OCI-LY1 (cell line): ENCODE data around the gene NRP2.

Source experiments
- H2AFZ ChIP-seq: fragments of 200-600 bp; sonication (generic), shearing (Covaris generic); 2 replicates; pipeline ENCODE4 v1.6.0; 2014; ENCODE audit warnings: antibody characterized with exemption, mild to moderate bottlenecking, low read length
- H3F3A ChIP-seq: fragments of 200-600 bp; sonication (generic), shearing (Covaris generic); 2 replicates; pipeline ENCODE4 v1.6.0; 2014; ENCODE audit warnings: mild to moderate bottlenecking, antibody characterized with exemption, low read length, moderate library complexity; ENCODE audit not compliant: insufficient read depth
- H3K27ac ChIP-seq: fragments of 200-600 bp; sonication (generic); 2 replicates; pipeline ENCODE4 v1.5.1; 2014; ENCODE audit warnings: low read length, mixed run types, mild to moderate bottlenecking, low read depth; ENCODE audit not compliant: poor library complexity, severe bottlenecking
- H3K27me3 ChIP-seq: fragments of 200-600 bp; sonication (generic); 2 replicates; pipeline ENCODE4 v1.6.0; 2014; ENCODE audit warnings: antibody characterized with exemption, mild to moderate bottlenecking, low read length, moderate library complexity; ENCODE audit not compliant: insufficient read depth
- H3K36me3 ChIP-seq: fragments of 200-600 bp; sonication (generic); 2 replicates; pipeline ENCODE4 v1.6.1; 2014; ENCODE audit warnings: mild to moderate bottlenecking, antibody characterized with exemption, low read length, moderate library complexity, mixed read lengths; ENCODE audit not compliant: insufficient read depth
- H3K4me1 ChIP-seq: fragments of 200-600 bp; sonication (generic); 2 replicates; pipeline ENCODE4 v1.5.1; 2014; ENCODE audit warnings: mild to moderate bottlenecking, low read length, moderate library complexity; ENCODE audit not compliant: insufficient read depth, severe bottlenecking
- H3K4me2 ChIP-seq: fragments of 200-600 bp; sonication (generic), shearing (Covaris generic); 2 replicates; pipeline ENCODE4 v1.6.1; 2014; ENCODE audit warnings: low read length
- H3K4me3 ChIP-seq: fragments of 200-600 bp; sonication (generic); 2 replicates; pipeline ENCODE4 v1.5.1; 2014; ENCODE audit warnings: low read length, low read depth, mild to moderate bottlenecking, mixed read lengths; ENCODE audit not compliant: poor library complexity, severe bottlenecking
- H3K79me2 ChIP-seq: fragments of 200-600 bp; shearing (Covaris generic); 2 replicates; pipeline ENCODE4 v1.6.1; 2016; ENCODE audit warnings: mixed run types, low read length, mixed read lengths; ENCODE audit not compliant: insufficient read depth
- H3K9ac ChIP-seq: fragments of 200-600 bp; sonication (generic), shearing (Covaris generic); 2 replicates; pipeline ENCODE4 v1.6.1; 2014; ENCODE audit warnings: mild to moderate bottlenecking, low read length, mixed read lengths
- H3K9me2 ChIP-seq: fragments of 200-600 bp; sonication (generic), shearing (Covaris generic); 2 replicates; pipeline ENCODE4 v1.6.1; 2014; ENCODE audit warnings: low read depth, mild to moderate bottlenecking, low read length, mixed read lengths
- H3K9me3 ChIP-seq: fragments of 200-600 bp; shearing (Covaris generic); 2 replicates; pipeline ENCODE4 v1.6.1; 2014; ENCODE audit warnings: low read length, mixed read lengths
- H4K20me1 ChIP-seq: fragments of 200-600 bp; sonication (generic), shearing (Covaris generic); 2 replicates; pipeline ENCODE4 v1.6.0; 2016; ENCODE audit warnings: mild to moderate bottlenecking, low read length; ENCODE audit not compliant: insufficient read depth
- EZH2 ChIP-seq: fragments of 200-600 bp; sonication (generic), shearing (Covaris generic); IDR thresholded peaks from 2 replicates; pipeline ENCODE4 v1.8.0; 2017; ENCODE audit warnings: borderline replicate concordance, mixed run types, mild to moderate bottlenecking, antibody characterized with exemption, low read length, moderate library complexity, mixed read lengths
- TF ChIP-seq, protein P1 (sequence below): fragments of 200-600 bp; sonication (generic), shearing (Covaris generic); IDR thresholded peaks from 2 replicates; pipeline ENCODE4 v1.5.1; 2017; ENCODE audit warnings: mild to moderate bottlenecking, antibody characterized with exemption, low read length, moderate library complexity, mixed read lengths

The NRP2 gene

DNA sequence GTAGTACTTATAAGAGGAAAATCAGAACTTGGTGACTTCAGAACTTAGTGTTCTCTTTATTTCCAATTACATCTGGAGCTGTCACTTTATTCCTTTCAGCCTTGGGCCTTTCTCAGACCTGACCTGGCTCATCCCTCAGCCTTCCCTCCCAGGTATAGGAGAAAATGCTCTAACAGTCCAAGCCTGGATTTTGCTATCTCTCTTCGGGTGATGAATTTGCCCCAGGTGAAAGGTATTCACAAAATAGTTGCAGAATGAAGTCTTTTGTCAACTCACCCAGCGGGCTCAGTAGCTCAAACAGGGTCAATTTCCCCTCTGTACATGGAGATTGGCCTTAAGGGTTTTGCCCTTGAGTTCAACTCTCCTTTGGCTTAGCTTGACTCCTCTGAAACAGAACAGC is 12.0 kb downstream of the NRP2 start:
- H3K9me3 ChIP-seq, result no peaks in the 10 kb centered on the region
- no peaks in the 10 kb centered on the region for H3K79me2 ChIP-seq
- no peak overlapping the region for H3K27ac ChIP-seq
- no peak overlapping the region for H3K4me3 ChIP-seq
- no peak overlapping the region for H3K9ac ChIP-seq
- H3K36me3 ChIP-seq, result no peaks in the 10 kb centered on the region
- no peaks in the 10 kb centered on the region for H3K9me2 ChIP-seq
- H3F3A ChIP-seq, result no peaks in the 10 kb centered on the region
- peaks cover under 1% of the 10 kb centered on the region for H3K4me1 ChIP-seq
- no peaks in the 10 kb centered on the region for H4K20me1 ChIP-seq
- no peak overlapping the region for H3K4me2 ChIP-seq
- TF ChIP-seq, protein P1, sequence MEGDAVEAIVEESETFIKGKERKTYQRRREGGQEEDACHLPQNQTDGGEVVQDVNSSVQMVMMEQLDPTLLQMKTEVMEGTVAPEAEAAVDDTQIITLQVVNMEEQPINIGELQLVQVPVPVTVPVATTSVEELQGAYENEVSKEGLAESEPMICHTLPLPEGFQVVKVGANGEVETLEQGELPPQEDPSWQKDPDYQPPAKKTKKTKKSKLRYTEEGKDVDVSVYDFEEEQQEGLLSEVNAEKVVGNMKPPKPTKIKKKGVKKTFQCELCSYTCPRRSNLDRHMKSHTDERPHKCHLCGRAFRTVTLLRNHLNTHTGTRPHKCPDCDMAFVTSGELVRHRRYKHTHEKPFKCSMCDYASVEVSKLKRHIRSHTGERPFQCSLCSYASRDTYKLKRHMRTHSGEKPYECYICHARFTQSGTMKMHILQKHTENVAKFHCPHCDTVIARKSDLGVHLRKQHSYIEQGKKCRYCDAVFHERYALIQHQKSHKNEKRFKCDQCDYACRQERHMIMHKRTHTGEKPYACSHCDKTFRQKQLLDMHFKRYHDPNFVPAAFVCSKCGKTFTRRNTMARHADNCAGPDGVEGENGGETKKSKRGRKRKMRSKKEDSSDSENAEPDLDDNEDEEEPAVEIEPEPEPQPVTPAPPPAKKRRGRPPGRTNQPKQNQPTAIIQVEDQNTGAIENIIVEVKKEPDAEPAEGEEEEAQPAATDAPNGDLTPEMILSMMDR, result no peak
- no peak for TF ChIP-seq EZH2
- no peak overlapping the region for H2AFZ ChIP-seq
- H3K27me3 ChIP-seq, result no peaks in the 10 kb centered on the region

DNA sequence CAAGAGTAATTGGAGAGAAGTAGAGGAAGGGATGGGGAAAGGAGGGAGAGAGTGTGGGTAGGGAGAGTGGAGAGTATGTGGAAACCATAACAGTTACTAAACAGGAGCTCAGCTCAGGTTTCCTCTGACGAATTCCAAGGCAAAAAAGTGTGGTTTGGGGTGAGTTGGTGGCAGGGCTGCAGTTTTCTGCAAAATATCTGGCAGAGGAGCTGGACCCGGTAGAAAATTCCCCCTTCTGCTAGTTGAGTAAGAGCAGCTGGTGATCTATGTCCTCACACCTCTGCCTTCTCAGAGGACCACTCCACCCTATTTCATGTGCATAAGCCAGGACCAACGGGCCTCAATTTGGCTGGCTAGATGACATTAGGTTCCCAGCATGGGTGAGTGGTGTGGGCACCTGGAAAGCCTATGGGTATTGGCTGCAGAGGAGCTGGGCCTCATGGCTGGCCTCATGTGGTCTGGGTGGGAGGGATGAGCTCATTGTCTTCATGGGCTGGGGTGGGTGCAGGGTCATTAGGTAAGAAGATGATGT is 13.2 kb downstream of the NRP2 start:
- no peaks in the 10 kb centered on the region for H3F3A ChIP-seq
- no peaks in the 10 kb centered on the region for H3K36me3 ChIP-seq
- no peak for TF ChIP-seq EZH2
- TF ChIP-seq, protein P1, result no peak
- no peaks in the 10 kb centered on the region for H3K9me2 ChIP-seq
- no peaks in the 10 kb centered on the region for H3K79me2 ChIP-seq
- H3K4me1 ChIP-seq, result peaks cover 13% of the 10 kb centered on the region
- H3K4me2 ChIP-seq, result no peak overlapping the region
- H3K27me3 ChIP-seq, result no peaks in the 10 kb centered on the region
- H3K4me3 ChIP-seq, result no peak overlapping the region
- no peaks in the 10 kb centered on the region for H3K9me3 ChIP-seq
- H2AFZ ChIP-seq, result no peak overlapping the region
- H3K9ac ChIP-seq, result no peak overlapping the region
- no peak overlapping the region for H3K27ac ChIP-seq
- no peaks in the 10 kb centered on the region for H4K20me1 ChIP-seq

DNA sequence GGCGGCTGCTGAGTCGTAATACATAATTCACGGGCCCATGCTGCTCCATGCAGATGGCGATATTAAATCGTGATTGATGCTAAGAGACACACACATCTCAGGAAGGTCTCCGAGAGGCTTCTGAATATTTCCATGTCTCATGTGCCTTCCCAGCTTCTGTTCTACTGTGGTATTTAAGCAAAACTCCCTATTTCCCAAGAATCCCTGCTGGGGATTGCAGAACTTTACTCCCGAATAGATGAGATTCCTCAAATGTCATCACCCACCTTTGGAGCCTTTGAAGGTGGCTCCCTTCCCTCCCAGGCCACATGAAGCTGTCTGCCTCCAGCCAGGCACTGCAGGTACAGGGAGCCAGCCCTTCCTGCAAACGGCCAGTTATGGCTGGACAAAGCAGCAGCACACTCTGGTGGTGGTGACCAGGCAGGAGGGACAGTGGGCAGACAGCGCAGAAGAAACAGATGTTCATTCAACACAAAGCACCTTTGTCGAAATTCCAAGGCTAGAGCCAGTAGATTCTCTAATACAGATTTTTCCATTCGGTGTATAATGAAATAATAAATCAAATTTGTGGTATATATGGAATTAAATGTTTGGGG is 14.1 kb downstream of the NRP2 start:
- Histone ChIP-seq H4K20me1 (no peaks in the 10 kb centered on the region), H3F3A (no peaks in the 10 kb centered on the region), H3K27ac (no peak overlapping the region), H3K4me1 (peaks cover 22% of the 10 kb centered on the region), H3K27me3 (no peaks in the 10 kb centered on the region), H3K4me3 (no peak overlapping the region), H3K9me2 (no peaks in the 10 kb centered on the region), H3K36me3 (no peaks in the 10 kb centered on the region), H2AFZ (no peak overlapping the region), H3K79me2 (no peaks in the 10 kb centered on the region), H3K9me3 (no peaks in the 10 kb centered on the region), H3K9ac (no peak overlapping the region), H3K4me2 (no peak overlapping the region)
- TF ChIP-seq EZH2, result no peak
- TF ChIP-seq, protein P1, result no peak
